HPDE6-E6E7 (cell line): ENCODE data around the gene TAS2R5.
"Not testable (repeated sequence)": the region's sequence is repeated elsewhere in the genome, so short reads cannot be mapped to it uniquely, and the experiment has no call there.

Source experiments
- DNase-seq: peaks from one replicate; pipeline ENCODE4 v3.0.0; 2011; ENCODE audit warnings: missing footprints; ENCODE audit errors: extremely low spot score

The TAS2R5 gene, protein sequence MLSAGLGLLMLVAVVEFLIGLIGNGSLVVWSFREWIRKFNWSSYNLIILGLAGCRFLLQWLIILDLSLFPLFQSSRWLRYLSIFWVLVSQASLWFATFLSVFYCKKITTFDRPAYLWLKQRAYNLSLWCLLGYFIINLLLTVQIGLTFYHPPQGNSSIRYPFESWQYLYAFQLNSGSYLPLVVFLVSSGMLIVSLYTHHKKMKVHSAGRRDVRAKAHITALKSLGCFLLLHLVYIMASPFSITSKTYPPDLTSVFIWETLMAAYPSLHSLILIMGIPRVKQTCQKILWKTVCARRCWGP

DNA sequence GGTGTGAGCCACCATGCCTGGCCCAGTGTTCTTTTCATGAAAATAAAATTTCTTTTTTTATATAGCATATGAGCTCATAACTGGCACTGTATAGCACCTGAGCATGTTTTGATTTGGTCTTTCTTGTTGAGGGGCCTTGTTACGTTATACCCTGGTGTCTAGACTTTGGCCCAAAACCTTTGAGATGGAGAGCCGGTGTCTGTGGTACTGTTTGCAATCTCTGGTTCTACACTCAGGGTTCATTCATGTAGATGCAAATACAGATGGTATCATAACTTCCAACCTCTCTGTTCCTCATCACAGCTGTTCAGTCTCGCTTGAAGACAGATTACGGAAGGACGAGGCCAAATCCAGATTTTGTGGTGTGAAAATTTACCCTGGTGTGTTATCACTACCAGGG is at the start of gene TAS2R5:
TSS of gene TAS2R5 (plus strand) at position 301 of the 400 bp plus-strand sequence. CDS start 145 bp downstream, outside the sequence.
- DNase-seq: no peak

DNA sequence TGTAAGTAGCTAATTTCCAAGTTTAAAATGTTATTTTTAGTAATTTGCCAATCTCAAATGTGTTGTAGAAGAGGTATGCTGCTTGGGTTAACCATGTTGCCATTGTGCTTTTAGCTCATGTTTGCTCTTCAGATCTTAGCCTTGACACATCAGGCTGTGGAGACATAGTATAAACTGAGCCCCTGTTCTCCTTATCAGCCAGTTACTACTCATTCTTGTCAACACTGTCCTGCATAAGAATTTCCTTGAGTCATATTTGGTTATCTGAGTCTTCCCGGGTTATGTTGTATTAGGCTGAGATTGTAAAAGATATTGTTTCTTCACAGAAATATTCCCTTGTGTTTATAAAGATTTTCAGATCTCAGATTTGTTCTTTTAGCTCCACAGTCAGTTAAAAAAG is 47.8 kb upstream of the TAS2R5 start:
- no peak for DNase-seq

DNA sequence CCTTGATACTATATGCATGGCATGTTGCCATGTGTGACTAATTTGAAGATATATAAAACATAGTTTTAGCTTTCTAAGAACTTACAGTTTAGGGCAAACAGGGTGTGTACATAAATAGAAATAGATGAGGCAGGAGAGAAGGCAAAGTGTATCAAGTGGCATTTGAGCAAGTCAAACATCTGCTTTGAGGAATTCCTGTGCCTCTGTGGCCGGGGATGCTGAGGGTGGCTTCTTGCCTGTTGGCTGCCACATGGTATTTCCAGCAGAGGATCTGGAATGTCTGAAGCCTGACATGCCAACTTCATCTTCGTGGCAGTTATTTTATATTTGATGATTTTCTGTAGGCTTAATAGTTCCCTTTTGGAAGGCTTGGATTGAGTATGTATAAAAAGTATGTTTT is 45.9 kb upstream of the TAS2R5 start:
- no peak for DNase-seq

DNA sequence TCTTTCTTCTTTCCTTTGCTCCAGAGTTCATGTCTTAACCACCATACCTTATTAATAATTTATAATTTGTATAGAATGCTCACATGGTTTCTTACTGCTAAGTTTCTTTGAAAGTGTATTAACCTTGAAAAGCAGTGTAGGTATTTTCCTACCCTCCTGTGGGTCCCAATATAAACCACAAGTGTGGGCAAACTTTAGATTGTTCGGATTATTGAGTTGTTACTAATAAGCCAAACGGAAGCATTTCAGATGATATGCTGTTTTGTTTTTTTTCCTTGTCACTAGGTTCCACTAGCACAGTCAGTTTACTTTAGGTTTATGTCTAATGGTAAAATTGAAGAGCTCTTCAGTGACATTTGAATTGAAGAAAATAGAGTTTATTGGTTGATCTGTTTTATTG is 41.6 kb upstream of the TAS2R5 start:
- DNase-seq: no peak

DNA sequence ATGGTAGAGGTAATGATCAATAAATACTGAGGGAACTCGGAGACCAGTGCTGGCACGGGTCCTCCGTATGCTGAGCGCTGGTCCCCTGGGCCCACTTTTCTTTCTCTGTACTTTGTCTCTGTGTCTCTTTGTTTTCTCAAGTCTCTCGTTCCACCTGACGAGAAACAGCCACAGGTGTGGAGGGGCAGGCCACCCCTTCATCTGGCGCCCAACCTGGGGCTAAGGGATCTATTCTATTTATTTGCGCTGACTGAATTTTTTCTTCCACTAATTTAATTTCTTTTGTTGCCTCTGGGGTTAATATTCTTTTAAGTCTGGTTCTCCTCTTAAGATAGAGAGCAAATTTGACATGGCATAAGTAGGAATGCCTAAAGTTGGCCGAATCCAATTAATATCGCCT is 38.1 kb upstream of the TAS2R5 start:
- not testable (repeated sequence) for DNase-seq

DNA sequence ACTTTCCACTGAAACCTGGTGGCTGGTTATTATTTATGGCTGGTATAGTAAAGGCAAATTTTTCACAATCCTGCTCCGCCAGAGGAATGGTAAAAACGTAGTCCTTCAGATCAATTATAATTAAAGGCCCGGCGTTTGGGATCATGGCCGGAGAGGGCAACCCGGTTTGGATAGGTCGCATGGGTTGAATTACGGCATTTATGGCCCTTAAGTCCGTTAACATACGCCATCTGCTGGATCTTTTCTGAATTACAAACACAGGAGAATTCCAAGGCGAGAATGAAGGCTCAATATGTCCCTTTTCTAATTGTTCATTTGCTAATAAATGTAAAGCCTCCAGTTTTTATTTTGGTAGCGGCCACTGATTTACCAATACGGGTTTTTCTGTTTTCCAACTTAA is 37.4 kb upstream of the TAS2R5 start:
- DNase-seq: no peak

DNA sequence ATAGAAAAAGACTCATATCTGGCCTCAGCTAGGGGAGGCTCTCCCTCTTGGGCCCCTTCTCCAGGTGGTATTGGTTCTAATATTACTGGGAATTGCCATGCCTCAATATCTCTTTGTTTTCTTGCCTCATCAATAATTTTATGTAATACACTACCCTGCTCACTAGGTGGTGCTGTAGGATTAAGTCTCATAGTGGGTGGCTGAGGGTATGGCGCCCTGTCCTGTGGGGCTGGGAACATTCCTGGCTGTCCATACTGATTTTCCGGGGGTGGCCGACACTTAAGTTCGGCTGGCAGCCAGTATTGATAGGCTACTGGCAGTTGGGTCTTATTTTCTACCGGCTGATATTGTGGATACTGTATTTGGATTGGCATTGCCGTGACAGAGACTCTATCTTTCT is 35.1 kb upstream of the TAS2R5 start:
- no peak for DNase-seq

DNA sequence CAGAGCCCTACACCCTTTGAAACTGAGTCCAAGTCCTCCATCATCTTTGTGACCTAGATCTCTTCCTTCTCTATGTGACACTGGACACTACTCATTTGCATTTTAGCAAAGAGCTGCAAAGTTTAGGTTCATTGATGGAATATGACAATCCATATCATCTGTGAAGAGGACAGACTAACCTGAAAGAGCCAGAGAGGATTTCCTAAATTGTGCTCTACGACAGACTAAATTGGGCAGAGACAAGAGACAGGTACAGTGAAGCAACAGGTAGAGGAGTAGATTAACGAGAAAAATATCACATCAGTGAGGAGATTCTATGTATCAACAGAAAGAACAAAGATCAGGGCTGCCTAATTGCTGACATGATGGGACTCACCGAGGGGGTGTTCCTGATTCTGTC is 26.2 kb upstream of the TAS2R5 start, which contains the start of gene TAS2R3:
TSS of gene TAS2R3 (plus strand) at position 301 of the 400 bp plus-strand sequence. CDS start at position 363, 62 bp downstream.
- DNase-seq: no peak

DNA sequence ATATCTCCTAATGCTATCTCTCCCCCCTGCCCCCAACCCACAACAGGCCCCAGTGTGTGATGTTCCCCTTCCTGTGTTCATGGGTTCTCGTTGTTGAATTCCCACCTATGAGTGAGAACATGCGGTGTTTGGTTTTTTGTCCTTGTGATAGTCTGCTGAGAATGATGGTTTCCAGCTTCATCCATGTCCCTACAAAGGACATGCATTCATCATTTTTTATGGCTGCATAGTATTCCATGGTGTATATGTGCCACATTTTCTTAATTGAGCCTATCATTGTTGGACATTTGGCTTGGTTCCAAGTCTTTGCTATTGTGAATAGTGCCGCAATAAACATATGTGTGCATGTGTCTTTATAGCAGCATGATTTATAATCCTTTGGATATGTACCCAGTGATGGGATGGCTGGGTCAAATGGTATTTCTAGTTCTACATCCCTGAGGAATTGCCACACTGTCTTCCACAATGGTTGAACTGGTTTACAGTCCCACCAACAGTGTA is 19.9 kb upstream of the TAS2R5 start:
- not testable (repeated sequence) for DNase-seq

DNA sequence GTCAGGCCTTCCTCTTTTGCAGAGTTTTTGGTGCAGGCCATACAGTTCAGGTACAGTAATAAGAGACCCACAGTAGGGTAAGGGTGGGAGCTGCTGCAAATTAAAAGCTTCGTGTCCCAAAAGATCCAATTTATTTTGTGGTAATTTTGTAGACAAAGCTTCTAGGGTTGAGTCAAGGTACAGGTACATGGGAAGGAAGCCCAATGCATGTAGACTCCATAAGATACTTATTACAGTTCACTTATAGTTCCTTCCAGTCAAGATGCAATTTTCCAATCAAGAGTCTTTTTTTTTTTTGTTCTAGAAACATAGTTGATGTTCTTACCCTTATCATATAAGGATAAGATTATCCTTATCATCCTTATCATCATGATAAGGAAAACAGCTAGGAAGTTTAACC is 13.6 kb upstream of the TAS2R5 start, which contains the start of gene TAS2R4:
TSS of gene TAS2R4 (plus strand) at position 301 of the 400 bp plus-strand sequence. CDS start 1,815 bp downstream, outside the sequence.
- DNase-seq: no peak

DNA sequence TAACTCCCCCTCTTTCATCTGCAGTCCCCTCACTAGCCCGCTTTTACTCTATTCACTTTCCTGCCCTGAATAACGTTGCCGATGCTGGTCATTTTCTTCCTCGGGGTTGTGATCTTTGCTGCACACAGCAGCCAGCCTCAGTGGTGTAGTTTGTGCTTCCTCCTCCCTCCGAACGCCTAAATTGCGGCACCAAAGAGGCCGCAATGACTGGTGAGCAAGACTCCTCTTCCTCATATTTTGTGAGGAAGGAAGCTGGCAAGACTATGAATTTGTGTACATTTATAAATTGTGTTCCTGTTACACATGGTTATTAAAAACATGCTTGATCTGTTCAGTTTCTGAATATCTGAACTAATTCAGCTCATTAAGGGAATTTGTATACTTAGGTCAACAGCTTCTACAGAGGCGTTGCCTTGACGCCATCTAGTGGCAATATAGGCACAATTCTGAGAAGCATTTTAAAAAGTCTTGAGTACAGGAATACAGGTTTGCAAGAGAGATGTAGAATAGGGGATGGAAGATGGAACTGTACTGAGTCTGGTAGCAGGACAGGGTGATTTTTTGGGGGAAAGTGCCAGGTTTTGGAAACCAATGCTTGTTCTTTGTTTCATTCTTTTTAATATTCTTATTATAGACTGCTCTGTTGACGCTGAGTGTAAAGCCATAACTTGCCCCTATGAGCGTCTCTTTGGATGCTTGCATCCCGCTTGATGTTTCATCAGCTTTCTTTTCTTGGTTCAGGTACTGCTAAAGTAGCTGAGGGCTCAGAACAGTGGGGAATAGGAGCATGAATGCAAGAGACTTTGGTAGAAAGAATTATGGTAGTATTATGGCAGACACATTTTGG is 4.1 kb upstream of the TAS2R5 start:
- DNase-seq: peak; percentile 20

DNA sequence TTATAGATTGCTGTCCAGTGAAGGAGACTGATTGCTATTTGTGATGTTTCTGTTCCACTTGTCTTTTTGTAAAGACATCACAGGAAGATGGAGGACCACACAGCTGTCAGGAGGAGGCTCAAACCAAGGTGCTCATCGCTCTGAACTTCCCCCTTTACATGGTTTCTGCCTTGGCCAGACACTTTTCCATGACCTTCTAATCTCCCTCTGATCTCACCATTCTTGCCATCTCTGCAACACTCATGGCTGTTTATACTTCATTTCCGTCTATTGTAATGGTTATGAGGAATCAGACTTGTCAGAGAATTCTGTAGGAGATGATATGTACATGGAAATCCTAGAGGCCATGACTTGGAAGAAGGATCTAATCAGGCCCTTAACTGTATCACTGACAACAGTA is 1.7 kb upstream of the TAS2R5 start:
- DNase-seq: no peak

DNA sequence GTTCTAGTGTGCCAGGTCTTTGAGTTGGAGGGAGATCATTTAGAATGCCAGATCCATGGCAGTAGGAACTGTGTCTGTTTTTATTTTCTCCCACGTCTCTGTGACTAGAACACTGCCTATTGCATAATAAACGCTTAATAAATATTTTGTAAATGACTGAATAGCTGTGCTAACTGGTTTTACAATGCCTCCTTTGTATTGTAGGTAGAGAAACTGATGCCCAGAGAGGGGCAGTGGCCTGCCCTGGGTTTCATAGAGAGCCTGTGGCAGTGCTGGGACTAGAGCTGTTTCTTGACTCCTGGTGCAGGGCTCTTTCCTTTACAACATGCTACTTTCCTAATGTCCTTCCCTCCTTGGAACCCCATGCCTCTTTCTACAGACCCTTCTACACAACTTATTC is 2.5 kb downstream of the TAS2R5 start:
- DNase-seq: no peak

DNA sequence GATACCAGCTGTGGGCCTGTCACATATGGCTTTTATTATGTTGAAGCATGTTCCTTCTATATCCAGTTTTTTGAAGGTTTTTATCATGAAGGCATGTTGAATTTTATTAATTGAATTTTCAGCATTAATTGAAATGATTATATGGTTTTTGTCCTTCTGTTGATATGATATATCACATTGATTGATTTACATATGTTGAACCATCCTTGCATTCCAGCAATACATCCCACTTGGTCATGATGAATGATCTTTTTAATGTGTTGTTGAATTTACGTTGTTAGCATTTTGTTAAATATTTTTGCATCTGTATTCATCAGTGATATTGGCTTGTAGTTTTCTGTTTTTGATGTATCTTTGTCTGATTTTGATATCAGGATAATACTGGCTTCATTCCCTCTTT is 30.1 kb downstream of the TAS2R5 start:
- DNase-seq: no peak

DNA sequence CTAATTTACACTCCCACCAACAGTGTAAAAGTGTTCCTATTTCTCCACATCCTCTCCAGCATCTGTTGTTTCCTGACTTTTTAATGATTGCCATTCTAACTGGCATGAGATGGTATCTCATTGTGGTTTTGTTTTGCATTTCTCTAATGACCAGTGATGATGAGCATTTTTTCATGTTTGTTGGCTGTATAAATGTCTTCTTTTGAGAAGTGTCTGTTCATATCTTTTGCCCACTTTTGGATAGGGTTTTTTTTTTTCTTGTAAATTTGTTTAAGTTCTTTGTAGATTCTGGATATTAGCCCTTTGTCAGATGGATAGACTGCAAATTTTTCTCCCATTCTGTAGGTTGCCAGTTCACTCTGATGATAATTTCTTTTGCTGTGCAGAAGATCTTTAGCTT is 32.4 kb downstream of the TAS2R5 start:
- not testable (repeated sequence) for DNase-seq

DNA sequence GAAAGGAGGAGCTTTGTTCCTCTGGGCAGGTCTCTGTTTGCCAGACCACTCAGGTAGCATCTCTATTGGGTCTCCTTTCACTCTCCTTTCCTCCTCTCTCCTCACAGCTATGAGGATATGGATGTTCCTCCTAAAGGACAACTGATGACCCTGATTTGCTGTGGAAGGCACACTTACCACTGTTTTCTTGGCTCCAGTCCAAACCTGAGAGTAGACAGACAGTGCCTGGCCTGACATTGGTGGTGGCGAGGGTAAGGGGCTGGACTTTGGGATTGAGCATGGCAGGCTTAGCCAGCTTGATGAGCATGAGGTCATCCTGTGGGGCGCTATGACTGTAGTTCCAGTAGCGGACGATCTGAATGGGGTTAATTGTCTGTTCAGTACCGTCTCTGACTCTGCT is 47.7 kb downstream of the TAS2R5 start:
- no peak for DNase-seq

DNA sequence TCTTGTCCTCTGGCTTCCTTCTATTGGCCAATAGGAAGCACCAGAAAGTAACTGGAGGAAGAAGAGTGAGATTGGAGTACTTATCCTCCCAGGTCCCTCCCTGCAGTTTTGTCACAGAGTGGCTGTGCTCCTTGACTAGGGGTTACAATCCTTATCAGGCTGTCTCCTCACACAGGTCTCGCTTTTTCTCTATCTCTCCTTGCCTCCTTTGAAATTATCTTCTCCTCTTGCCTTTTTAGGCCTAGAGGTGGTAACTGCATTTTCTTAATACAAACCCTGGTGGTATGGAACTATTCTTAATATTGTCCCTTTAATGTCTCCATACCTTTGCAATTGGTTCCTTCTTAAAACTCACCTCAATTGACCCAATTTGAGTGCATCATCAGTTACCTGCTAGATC is 48.6 kb downstream of the TAS2R5 start:
- no peak for DNase-seq

DNA sequence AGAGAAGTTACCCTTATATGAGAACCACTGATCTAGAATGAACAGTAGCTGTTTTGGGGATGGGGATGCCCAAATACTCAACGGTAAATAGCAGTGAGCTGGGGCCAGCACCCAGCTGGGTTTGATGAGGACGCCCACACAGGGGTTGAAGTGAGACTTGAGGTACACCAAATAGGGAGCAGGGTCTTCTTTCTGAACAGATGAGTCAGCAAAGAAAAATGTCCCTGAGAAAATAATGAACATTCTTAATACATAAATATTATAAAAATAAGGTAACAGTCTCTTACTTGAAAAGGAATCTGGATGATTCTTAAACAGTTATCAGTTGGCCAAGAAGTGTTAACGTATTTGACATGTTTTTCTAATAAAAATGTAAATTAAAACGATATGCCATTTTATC is 49.2 kb downstream of the TAS2R5 start:
- no peak for DNase-seq

DNA sequence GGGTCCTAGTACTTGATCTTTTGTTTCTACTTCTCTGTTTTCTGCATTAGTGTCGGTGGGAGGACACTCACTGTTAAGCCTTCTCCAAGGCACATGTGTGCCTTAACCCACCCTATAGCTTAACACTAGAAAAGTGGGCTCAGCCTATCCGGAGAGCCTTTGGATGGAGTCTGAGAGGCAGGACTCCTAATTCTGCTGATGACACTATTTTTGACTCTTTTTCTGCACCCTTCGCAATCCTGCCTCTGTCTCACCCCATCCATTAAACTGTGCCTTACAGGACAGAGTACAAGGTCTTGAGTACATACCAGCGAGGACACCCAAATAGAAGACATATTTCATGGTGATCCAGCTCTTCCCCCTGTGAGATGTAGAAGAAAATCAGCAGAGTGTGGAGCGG is 50.7 kb downstream of the TAS2R5 start:
- DNase-seq: no peak
